ENCODE measurements around the gene PAX5.
A peak's percentile ranks its signal among the peaks of the same experiment; 100 is the strongest.

The PAX5 gene

DNA sequence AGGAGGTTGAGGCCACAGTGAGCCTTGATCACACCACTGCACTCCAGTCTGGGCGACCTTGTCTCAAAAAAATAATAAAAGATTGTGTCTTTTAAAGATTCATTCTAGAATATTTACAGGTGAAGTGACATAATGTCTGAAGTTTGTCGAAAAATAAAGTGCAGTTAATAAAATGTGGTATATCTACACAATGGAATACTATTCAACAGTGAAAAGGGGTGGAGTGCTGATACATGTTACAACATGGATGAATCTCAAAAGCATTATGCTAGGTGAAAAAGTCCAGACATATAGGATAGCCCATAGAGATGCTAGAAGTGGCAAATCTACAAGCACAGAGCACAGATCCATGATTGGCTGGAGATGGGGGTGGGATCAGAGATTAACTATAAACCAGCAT, 101.9 kb downstream of the PAX5 start:
- DNase-seq (ENCODE audit: low spot score) = no peak

DNA sequence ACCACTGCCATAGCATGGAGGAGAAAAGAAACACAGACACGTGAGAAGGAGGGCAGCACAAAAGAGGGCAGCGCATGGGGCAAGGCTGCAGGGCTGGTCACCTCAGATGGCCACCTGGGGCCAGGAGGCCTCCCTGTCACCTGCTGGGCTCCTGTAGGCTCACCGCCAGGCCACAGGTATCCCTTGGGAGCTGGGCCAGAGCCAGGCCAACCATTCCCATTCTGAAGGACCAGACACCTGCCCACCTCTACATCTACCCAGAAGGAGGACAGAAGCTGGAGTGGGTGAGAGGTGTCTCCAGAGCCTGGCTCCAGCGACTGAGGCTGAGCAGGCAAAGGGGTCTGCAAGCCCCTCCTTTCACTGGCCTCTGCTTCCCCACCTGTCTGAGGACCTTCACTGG, 103.1 kb downstream of the PAX5 start:
- DNase-seq (ENCODE audit: low spot score) = no peak

DNA sequence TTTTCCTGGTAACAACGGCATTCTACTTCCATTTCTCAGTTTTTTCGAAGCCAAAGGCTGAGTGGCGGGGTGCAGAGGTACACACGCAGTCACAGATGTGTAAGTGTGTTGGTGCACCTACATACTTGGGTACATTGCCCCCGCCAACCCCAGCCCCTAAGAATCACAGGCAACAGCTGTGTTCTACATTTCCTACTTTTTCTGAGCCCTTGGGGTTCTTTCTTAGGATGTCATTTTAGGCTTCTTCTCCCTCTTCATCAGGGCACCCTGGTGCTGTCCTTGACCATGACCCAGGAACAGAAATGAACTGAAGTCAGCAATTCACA, 104.8 kb downstream of the PAX5 start:
- DNase-seq (ENCODE audit: low spot score) = no peak

GRCh38 chr9:36928670-36929349, 105.3 kb downstream of the PAX5 start:
- no peak for DNase-seq (ENCODE audit: low spot score)

DNA sequence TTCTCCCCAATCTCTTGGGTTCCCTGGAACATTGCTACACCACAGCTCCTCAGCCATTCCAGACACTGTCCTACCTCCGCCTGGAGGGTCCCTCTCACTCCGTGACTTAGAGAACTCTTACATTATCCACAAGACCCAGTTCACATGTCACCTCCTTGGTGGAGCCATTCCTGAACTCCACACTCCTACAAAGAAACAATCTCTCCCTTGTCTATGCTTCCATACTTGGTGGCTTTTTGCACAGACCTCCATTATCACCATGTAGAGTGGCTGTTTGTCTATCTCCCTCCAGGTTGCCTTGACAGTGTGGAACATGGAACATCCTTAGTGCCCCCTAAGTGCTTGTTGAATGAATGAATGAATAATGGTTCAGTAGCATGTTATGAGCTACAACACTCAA, 105.9 kb downstream of the PAX5 start:
- DNase-seq (ENCODE audit: low spot score) = no peak

DNA sequence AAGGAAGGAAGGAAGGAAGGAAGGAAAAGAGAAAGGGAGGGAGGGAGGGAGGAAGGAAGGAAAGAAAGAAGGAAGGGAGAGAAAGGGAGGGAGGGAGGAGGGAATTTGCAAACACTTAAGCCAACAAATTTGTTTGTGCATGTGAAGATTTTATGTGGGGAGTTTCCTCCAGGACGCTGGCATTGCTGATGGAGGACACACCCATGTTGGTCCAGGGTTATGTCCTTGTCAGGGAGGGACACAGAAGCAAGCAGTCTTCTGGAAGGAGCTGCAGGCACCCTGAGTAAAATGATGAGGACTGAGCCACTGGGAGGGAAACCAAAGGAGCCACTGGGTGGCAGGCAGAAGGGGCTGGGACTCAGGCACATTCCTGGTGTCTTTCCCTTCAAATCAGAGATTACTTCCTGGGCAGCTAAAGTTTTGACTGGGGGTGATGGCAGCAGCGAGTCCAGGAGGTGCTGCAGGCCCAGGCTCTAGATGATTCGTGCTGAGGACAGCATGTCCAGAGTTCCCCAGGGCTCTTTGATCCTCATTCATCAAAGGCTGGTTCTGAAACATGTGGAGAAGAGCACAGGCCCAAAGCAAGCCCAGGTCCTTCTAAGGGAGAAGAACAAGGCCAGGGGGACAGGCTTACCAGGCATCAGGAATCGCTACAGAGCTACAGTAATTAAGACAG, 109.2 kb downstream of the PAX5 start:
- DNase-seq (ENCODE audit: low spot score) = no peak

DNA sequence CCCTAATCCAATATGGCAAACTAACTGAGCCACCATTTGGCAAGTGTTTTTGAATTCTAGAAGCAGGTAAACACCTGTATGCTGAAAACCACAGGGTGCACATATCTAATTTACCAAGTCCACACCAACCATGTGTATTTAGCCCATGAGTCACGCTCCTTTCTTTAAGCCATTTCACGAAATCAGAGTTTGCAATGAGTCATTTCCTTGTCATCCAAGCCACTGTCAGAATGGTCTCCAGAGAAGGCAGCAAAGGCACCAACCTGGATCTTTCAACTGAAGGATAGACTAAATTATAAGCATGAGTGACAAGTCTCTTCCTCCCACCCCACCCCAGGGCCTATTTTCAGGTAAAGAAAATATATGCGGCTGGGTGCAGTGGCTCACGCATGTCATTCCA, 110.0 kb downstream of the PAX5 start:
- no peak for DNase-seq (ENCODE audit: low spot score)

DNA sequence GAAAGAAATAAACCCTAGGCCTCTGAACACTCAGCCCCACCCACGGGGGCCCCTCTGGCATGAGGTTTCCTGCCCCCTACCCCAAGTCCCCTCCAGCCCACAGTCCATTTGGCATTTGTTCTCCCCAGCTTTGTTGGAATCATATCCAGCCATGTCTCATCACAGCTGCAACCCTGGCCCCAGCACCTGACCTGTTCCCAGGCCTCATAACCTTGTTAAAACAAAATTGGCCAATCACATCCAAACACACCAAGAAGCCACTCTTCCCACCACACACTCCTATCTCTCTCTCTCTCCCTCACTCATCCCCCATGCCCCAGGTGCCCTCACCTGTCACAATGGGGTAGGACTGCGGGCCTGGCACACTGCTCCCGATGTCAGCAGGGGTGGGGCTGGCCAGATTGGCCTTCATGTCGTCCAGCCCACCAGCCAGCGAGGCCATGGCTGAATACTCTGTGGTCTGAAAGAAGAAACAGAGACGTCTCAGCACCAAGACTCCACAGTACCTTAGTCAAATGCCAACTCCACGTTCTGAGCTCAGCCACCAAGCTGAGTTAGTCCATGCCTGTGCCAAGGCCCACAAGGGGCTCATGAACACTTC, 110.9 kb downstream of the PAX5 start:
- DNase-seq (ENCODE audit: low spot score) = no peak

DNA sequence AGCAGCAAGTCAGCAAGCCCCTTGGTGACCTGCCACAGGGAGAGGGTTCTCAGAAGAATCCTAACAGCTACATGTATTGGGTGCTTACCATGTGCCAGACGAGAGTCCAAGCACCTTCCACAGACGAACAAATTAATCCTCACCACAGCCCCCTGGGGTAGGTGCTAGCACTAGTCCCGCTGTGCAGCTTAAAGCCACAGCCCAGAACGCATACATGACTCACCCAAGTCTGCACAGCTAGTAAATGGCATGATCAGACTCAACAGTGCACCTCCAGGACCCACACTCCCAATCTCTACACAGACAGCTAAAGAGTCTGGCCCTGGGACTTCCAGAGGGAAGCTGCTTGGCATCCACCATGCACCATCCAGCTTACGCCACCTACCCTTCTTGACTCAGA, 111.5 kb downstream of the PAX5 start:
- no peak for DNase-seq (ENCODE audit: low spot score)

- DNase-seq (ENCODE audit: low spot score) = no peak
Observed at GRCh38 chr9:36914212-36914577, 119.9 kb downstream of the PAX5 start.

GRCh38 chr9:36913393-36914211, 120.5 kb downstream of the PAX5 start:
- no peak for DNase-seq (ENCODE audit: low spot score)

DNA sequence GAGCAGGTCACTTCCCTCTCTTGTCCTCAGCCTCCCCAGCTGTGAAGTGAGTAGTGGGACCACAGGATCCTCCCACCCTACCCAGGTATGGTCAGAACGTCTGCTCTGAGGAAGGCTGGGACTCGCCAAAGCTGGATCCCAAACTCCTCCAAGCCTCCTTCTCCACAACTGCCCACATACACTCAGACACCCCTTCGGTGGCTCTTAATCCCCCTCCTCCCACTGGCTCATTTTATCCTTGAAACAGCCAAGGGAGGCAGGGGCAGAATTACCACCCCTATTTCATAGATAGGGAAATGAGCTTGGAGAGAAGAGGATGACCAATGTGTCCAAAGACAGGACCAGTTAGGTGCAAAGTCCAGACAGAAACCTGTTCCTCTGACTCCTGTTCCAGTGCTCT, 121.4 kb downstream of the PAX5 start:
- no peak for DNase-seq (ENCODE audit: low spot score)

DNA sequence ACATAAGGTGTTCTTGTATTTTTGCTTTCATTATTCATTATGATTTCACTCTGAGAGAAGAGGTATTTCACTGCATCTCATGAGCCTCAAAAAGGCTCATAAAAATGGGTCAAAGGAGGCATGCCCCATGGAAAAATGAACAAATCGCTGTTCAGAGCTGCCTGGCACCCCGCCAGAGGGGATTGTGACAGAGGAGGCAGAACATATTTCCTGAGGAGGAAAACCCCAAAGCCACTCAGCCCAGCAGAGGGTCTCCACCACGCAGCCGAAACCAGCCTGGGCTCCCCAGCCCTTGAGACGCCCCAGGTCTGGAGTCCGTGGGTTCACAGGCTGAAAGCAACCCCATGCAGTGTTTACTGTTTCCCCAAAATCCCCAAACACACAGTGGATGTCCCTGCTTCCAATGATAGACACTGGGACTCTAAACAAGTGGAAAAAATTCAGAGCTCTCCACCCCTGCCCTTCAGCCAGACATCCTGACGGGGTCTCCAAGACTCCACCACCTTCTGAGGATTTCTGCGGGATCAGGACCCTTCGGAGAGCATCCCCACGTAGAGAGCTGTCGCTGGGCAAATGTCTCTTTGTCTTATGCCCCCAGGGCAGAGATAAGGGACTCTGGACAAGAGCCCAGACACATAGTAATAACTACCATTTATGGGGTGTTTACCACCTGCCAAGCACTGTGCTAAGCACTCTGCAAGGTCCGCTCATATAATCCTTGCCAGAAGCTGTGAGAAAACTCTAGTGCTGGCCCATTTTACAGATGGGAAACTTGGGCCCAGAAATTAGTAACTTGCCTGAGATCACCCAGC, 122.3 kb downstream of the PAX5 start:
- no peak for DNase-seq (ENCODE audit: low spot score)

DNA sequence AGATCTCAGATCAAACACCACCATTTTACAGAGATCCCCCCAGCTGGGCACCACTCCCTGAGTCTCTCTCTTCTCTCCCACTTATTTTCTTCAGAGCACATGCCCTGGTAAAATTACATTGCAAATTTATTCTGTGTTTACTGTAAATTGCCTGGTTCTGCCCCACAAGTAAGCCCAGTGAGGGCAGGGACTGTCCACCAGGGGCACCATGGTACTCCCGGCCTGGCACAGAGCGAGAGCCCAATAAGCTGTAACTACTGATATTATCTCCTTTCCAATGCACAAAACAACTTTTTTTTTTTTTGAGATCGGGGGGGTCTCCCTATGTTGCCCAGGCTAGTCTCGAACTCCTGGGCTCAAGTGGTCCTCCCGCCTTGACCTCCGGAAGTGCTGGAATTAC, 123.0 kb downstream of the PAX5 start:
- DNase-seq (ENCODE audit: low spot score) = no peak

- DNase-seq (ENCODE audit: low spot score) = no peak
Observed at GRCh38 chr9:36906492-36906891, 127.6 kb downstream of the PAX5 start.

DNA sequence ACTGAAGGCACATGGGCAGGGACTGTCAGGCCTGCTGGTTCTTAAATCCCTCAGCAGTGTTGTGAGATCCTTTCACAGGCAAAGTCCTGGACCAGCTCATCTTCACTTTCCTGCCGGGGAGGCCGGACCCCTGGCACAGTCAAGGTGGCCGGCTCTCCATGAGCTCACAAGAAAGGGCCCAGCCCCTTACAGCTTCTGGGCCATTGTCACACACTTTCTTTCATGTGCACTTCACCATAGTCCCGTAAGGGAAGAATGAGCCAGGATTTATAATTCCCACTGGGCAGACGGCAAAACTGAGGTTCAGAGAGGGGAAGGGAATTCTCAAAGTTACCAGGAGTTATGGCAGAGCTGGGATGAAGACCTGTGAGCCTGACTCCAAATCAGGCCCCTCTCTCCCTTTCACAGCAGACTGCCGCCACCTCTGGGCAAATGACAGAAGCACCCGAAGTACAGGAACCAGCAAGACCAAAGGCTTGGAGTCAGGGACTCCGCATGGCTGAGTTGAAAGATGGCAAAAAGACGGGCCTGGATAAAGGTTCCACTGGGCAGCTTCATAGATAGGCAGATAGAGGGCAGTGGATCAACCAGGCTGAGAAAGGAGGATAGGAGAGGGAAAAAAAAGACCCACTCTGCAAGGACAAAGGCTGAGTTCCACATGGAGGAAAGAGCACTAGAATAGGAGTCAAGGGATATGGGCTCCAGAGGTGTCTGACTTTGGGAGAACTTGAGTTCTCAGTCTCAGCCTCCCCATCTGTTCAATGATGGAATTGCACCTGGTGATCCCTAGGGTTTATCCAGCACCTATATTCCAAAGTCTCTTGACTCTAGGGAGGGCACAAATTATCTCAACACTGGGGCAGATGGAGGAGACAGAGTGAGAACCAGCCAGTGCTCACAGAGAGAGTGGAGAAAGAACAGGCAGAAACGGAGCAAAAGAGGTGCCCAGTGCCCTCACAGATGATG, 128.7 kb downstream of the PAX5 start:
- DNase-seq (ENCODE audit: low spot score) = no peak

DNA sequence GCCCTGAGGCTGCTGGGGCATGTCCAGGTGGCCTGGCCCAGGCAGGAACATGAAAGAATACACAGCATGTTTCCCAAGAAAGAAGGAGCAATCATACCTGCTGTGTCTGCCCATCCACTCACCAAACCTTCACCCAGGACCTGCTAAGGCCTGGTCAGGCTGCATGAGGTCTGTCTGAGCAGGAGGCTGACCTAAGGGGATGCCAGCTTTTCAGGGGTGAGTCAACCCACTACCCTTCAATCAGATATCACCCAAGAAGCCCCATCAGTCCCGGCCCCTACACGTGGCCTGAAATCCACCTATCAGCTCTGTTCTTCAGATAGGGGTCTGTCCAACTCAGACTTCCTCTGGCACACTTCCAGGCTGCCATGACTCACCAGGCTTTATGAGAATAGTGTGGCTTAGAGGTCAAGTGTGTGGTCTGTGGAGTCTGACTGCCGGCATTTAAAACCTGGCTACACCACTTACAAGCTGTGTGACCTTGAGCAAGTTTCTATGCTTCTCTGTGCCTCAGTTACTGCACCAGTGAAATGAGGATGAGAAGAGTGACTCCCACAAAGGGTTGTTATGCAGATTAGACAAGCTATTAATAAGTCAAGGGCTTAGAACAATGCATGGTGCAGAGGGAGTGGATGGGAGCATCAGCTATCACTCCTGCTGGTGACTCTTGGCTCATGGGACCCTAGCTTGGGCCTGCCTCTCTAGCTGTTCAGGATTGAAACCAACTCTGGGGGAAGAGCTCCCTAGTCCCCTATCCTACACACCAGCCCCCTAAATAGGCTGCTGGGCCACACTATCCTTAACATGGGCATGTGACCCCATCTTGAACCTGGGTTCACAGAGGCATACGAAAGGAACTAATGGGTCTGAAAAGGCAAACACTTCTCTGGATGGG, 130.3 kb downstream of the PAX5 start:
- DNase-seq (ENCODE audit: low spot score) = peak; percentile 4

DNA sequence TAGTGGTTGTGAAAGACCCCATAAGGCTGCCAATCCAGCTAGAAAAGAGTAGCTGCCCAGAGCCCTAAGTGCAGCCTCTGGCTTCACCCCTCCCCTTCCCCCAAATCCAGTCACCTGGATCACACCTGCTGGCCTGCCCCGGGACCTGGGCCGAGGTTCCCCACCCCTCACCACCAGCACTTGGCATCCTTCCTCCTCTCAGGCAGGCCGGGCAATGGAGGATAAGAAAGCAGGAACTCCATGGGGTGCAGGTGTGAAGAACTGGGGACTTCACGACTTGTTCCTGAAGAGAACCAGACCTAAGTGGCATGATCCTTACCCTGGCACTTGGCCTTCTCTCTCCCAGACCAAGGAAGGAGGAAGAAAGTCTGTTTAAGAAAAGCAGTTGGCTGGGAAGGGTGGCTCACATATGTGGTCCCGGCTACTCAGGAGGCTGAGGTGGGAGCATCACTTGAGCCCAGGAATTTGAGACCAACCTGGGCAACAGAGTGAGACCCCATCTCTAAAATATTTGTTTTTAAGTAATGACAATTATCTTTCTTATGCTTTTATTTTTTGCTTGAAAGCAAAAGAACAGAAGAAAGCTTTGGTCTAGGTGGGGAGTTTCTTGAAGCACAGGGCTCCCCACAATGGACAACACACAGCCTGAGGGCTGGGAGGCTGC, 131.1 kb downstream of the PAX5 start:
- no peak for DNase-seq (ENCODE audit: low spot score)

DNA sequence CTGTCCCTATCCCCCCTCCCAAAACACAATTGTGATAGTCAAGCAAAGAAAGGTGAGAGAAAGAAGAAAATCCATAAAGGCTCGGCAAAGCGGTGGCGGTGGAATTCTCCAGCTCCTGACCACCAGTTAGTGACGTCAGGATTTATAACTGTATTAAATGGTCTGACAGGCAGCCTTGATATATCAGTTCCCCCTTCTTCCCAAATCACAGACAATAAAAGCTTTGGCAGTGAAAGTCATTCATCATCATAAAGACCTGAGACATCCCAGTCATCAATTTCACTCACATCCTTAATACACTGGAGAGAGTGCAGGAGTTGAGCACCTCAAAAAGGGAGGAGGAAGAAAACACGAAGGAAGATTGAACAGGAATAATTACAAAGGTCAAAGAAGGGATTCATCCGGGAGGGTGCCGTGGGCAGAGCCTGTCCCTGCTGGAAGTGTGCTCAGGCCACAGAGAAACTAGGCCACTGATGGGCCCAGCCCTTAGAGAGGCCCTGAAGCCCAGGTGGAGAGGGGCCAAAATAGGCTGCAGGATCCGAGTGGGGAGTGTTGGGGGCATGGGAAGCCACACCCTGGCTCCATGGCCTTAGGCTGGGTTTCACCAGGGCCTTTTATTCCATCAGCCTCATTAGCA, 131.9 kb downstream of the PAX5 start:
- DNase-seq (ENCODE audit: low spot score) = no peak

Data from hematopoietic multipotent progenitor cell treated with erythropoietin and hydrocortisone succinate and interleukin-3 and kit ligand, for 15 days (in vitro differentiated cells).